Tongue (tissue), 2 donors: ENCODE results near the gene ATXN1L. TPM values are rescaled to one million over a fixed set of nuclear protein-coding genes. Genes with fewer than 3 reads are reported as not detected.
A peak's percentile ranks its signal among the peaks of the same experiment; 100 is the strongest.
"Not testable (repeated sequence)": the region's sequence is repeated elsewhere in the genome, so short reads cannot be mapped to it uniquely, and the experiment has no call there.

Experiments
- DNase-seq: peaks from one replicate; pipeline ENCODE4 v3.0.0-alpha.2; 2015
- total RNA-seq: library from RNA; depleted of rRNA; stranded (reverse); fragments of >200 nt; gene quantifications from one replicate; pipeline ENCODE4 v1.2.3, GENCODE V29; 2014

Gene ATXN1L
- total RNA-seq, 1 donor from 2014 or later = 24.1 TPM

- no peak for DNase-seq
Observed at GRCh38 chr16:71853413-71853812, 7.6 kb downstream of the ATXN1L start.

- no peak for DNase-seq
Observed at GRCh38 chr16:71854369-71854948, 8.7 kb downstream of the ATXN1L start.

- DNase-seq = no peak
Observed at GRCh38 chr16:71855937-71856662, 10.3 kb downstream of the ATXN1L start.

- no peak for DNase-seq
Observed at GRCh38 chr16:71859762-71860521, 14.2 kb downstream of the ATXN1L start.

- no peak for DNase-seq
Observed at GRCh38 chr16:71863995-71864394, 18.2 kb downstream of the ATXN1L start.

- no peak for DNase-seq
Observed at GRCh38 chr16:71865173-71865863, 19.5 kb downstream of the ATXN1L start.

- not testable (repeated sequence) for DNase-seq
Observed at GRCh38 chr16:71867175-71867574, 21.4 kb downstream of the ATXN1L start.

- peak; percentile 43 for DNase-seq
Observed at GRCh38 chr16:71867939-71868338, 22.2 kb downstream of the ATXN1L start.

GRCh38 chr16:71869089-71869488, 23.3 kb downstream of the ATXN1L start:
- DNase-seq = no peak

GRCh38 chr16:71870818-71871217, 25.0 kb downstream of the ATXN1L start:
- DNase-seq = no peak

- no peak for DNase-seq
Observed at GRCh38 chr16:71873199-71873598, 27.4 kb downstream of the ATXN1L start.

GRCh38 chr16:71878911-71879310, 33.1 kb downstream of the ATXN1L start:
- no peak for DNase-seq

GRCh38 chr16:71880176-71880575, 34.4 kb downstream of the ATXN1L start:
- no peak for DNase-seq

- peak; percentile 86 for DNase-seq
Observed at GRCh38 chr16:71882505-71883167, 36.9 kb downstream of the ATXN1L start.

- peak; percentile 68 for DNase-seq
Observed at GRCh38 chr16:71883168-71883848, 37.5 kb downstream of the ATXN1L start.

GRCh38 chr16:71883849-71884638, 38.3 kb downstream of the ATXN1L start, which contains the start of gene ZNF821:
Gene ZNF821 (minus strand): TSS chr16:71884182. CDS start chr16:71879946, 4,236 bp downstream.
- peak; percentile 95 for DNase-seq

GRCh38 chr16:71885261-71885650, 39.5 kb downstream of the ATXN1L start:
- no peak for DNase-seq

- DNase-seq = no peak
Observed at GRCh38 chr16:71889147-71889546, 43.4 kb downstream of the ATXN1L start.

GRCh38 chr16:71893888-71894228, 48.1 kb downstream of the ATXN1L start:
- DNase-seq = no peak

- peak; percentile 62 for DNase-seq
Observed at GRCh38 chr16:71894229-71894920, 48.6 kb downstream of the ATXN1L start.
